Measurements from ENCODE around the gene LDLRAP1. TPM values are rescaled to one million over a fixed set of nuclear protein-coding genes. Genes with fewer than 3 reads are reported as not detected.
A peak's percentile ranks its signal among the peaks of the same experiment; 100 is the strongest.

Gene LDLRAP1
- total RNA-seq, 1 donor, result 18.5 TPM

DNA sequence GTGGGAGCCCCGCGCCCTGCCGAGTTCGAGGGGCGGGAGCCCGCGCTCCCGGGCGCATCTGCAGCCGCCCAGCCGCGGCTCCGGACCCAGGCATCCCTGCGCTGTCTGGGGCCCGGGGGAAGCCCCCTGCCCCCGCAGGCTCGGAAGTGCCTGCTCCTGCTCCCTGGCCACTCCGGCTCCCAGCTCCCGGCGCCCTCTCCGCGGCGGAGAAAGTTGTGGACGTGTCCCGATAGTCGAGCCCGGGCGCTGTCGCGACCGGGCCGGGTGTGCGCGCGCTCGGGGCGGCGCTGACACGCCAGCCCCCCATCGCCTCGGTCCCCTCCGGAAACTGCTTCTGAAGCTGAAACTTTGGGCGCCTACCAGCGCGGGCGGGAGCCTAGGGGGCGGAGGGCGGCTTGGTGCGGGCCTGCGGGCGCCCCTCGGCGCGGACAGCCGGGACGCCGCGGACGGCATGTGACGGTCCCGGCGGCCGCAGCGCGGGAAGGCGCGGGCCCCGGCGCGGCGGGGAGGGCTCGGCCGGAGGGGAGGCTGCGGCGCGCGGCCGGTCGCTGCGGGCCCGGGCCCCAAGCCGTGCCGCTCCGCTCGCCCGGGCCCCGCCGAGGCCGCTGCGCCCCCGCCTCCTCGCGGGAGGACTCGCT lies 73.7 kb downstream of the LDLRAP1 start:
- Histone ChIP-seq H3K36me3 (ENCODE audit: insufficient read depth, low read length) (no peaks in the 10 kb centered on the region), H3K4me2 (ENCODE audit: insufficient read depth, low read length) (peak overlapping the region; percentile 81), H3K27me3 (ENCODE audit: insufficient read depth, low read length) (peaks cover 63% of the 10 kb centered on the region), H3K4me1 (ENCODE audit: insufficient read depth, low read length) (peaks cover 10% of the 10 kb centered on the region), H3K79me2 (ENCODE audit: insufficient read depth, low read length) (no peaks in the 10 kb centered on the region), H3K27ac (ENCODE audit: low read depth, low read length) (no peak overlapping the region), H3K4me3 (ENCODE audit: insufficient read depth, low read length) (peak overlapping the region; percentile 72), H2AFZ (ENCODE audit: low read length) (peak overlapping the region; percentile 41), H3K9me3 (ENCODE audit: low read depth, low read length) (no peaks in the 10 kb centered on the region), H4K20me1 (ENCODE audit: insufficient read depth, low read length) (no peaks in the 10 kb centered on the region)
- DNase-seq (ENCODE audit: insufficient read length, low spot score, missing footprints), result peak; percentile 83
- TF ChIP-seq, protein P1, sequence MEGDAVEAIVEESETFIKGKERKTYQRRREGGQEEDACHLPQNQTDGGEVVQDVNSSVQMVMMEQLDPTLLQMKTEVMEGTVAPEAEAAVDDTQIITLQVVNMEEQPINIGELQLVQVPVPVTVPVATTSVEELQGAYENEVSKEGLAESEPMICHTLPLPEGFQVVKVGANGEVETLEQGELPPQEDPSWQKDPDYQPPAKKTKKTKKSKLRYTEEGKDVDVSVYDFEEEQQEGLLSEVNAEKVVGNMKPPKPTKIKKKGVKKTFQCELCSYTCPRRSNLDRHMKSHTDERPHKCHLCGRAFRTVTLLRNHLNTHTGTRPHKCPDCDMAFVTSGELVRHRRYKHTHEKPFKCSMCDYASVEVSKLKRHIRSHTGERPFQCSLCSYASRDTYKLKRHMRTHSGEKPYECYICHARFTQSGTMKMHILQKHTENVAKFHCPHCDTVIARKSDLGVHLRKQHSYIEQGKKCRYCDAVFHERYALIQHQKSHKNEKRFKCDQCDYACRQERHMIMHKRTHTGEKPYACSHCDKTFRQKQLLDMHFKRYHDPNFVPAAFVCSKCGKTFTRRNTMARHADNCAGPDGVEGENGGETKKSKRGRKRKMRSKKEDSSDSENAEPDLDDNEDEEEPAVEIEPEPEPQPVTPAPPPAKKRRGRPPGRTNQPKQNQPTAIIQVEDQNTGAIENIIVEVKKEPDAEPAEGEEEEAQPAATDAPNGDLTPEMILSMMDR (IDR thresholded peaks at IDR 0.05; ENCODE audit: extremely low read depth, low read depth, low read length), result no peak

DNA sequence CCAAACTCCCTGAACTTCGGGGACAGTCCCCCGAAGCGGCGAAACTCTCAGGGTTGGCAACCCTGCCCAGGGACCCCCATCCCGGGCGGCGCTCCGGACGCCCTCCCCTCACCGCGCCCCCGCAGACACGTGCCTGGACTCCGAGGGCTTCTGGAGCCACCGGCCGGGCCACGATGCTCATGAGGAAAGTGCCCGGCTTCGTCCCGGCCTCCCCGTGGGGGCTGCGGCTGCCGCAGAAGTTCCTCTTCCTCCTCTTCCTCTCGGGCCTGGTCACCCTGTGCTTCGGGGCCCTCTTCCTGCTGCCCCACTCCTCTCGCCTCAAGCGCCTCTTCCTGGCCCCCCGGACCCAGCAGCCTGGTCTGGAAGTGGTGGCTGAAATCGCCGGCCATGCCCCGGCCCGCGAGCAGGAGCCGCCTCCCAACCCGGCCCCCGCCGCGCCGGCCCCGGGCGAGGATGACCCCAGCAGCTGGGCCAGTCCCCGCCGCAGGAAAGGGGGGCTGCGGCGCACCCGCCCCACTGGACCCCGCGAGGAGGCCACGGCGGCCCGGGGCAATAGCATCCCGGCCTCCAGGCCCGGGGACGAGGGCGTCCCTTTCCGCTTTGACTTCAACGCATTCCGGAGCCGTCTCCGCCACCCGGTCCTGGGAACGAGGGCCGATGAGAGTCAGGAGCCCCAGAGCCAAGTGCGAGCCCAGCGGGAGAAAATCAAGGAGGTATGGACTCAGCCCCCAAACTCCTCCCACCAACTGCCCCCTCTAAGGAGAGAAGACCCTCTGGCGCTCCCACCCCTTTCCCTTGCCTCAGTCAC lies 74.4 kb downstream of the LDLRAP1 start:
- TF ChIP-seq, protein P1 (IDR thresholded peaks at IDR 0.05; ENCODE audit: extremely low read depth, low read depth, low read length), result no peak
- DNase-seq (ENCODE audit: insufficient read length, low spot score, missing footprints), result no peak
- Histone ChIP-seq H3K36me3 (ENCODE audit: insufficient read depth, low read length) (no peaks in the 10 kb centered on the region), H3K4me3 (ENCODE audit: insufficient read depth, low read length) (peak overlapping the region; percentile 72), H3K4me2 (ENCODE audit: insufficient read depth, low read length) (peak overlapping the region; percentile 70), H3K9me3 (ENCODE audit: low read depth, low read length) (no peaks in the 10 kb centered on the region), H4K20me1 (ENCODE audit: insufficient read depth, low read length) (no peaks in the 10 kb centered on the region), H2AFZ (ENCODE audit: low read length) (no peak overlapping the region), H3K79me2 (ENCODE audit: insufficient read depth, low read length) (no peaks in the 10 kb centered on the region), H3K27me3 (ENCODE audit: insufficient read depth, low read length) (peaks cover 63% of the 10 kb centered on the region), H3K4me1 (ENCODE audit: insufficient read depth, low read length) (peaks cover 10% of the 10 kb centered on the region), H3K27ac (ENCODE audit: low read depth, low read length) (no peak overlapping the region)

DNA sequence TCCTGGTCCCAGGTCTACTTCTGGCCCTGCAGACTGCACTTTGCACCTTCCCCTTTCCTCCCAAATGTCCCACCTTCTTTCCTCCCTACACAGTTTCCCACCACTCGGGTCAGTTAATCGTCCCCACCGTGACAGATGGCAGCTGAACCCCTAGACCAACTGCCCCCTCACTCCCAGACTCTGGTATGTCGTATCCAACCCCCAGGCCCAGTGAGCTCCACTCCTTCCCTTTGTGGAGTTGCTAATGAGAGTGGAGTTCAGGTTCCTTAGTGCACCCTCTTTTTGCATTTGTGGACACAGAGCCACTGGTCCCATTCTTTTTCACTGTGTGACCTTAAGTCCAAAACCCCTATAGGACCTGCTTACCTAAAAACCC lies 75.0 kb downstream of the LDLRAP1 start:
- no peak for DNase-seq (ENCODE audit: insufficient read length, low spot score, missing footprints)
- no peak overlapping the region for H2AFZ ChIP-seq (ENCODE audit: low read length)
- H4K20me1 ChIP-seq (ENCODE audit: insufficient read depth, low read length), result no peaks in the 10 kb centered on the region
- H3K79me2 ChIP-seq (ENCODE audit: insufficient read depth, low read length), result no peaks in the 10 kb centered on the region
- no peaks in the 10 kb centered on the region for H3K9me3 ChIP-seq (ENCODE audit: low read depth, low read length)
- H3K27me3 ChIP-seq (ENCODE audit: insufficient read depth, low read length), result peaks cover 64% of the 10 kb centered on the region
- H3K4me3 ChIP-seq (ENCODE audit: insufficient read depth, low read length), result peak overlapping the region; percentile 72
- no peak overlapping the region for H3K27ac ChIP-seq (ENCODE audit: low read depth, low read length)
- H3K4me1 ChIP-seq (ENCODE audit: insufficient read depth, low read length), result peaks cover 10% of the 10 kb centered on the region
- TF ChIP-seq, protein P1 (IDR thresholded peaks at IDR 0.05; ENCODE audit: extremely low read depth, low read depth, low read length), result no peak
- H3K36me3 ChIP-seq (ENCODE audit: insufficient read depth, low read length), result no peaks in the 10 kb centered on the region
- peak overlapping the region; percentile 70 for H3K4me2 ChIP-seq (ENCODE audit: insufficient read depth, low read length)

Other genes starting within 250 kb of the LDLRAP1 start
- gene TMEM50A, start 205.3 kb upstream of the LDLRAP1 start, total RNA-seq, result 153 and 165 TPM in 2 replicates
- gene RHCE, start 122.8 kb upstream of the LDLRAP1 start, total RNA-seq, result 0.72 and 0.88 TPM in 2 replicates
- 33.9 and 35.5 TPM in 2 replicates for gene MACO1, start 112.7 kb upstream of the LDLRAP1 start, total RNA-seq
- 16.3 and 28.0 TPM in 2 replicates for gene MAN1C1, start 73.2 kb downstream of the LDLRAP1 start, total RNA-seq